ENCODE measurements around the gene YARS1. TPM values are rescaled to one million over a fixed set of nuclear protein-coding genes. Genes with fewer than 3 reads are reported as not detected.

Gene YARS1
- total and polyA plus RNA-seq, 2 experiments from 2014 or later, result 134 to 182 TPM

- Mint-ChIP-seq H3K36me3 (ENCODE audit: low read depth) (peaks cover 5% of the 10 kb centered on the region; the same call in 2 of the 3 replicates), H3K9me3 (no peaks in the 10 kb centered on the region; the same call in 2 of the 3 replicates), H3K27me3 (ENCODE audit: insufficient read depth, low read depth, poor library complexity) (peaks cover 15% of the 10 kb centered on the region), H3K27ac (no peak overlapping the region), H3K4me1 (peaks cover 9% of the 10 kb centered on the region), H3K4me3 (no peak overlapping the region)
- Histone ChIP-seq H3K9me2 (ENCODE audit: insufficient read depth) (no peaks in the 10 kb centered on the region), H3K4me1 (ENCODE audit: insufficient read depth) (peaks cover 7% of the 10 kb centered on the region; the same call in 1 of the 2 replicates), H3K27ac (ENCODE audit: low read depth) (no peak overlapping the region), H3K79me2 (replicated peaks; ENCODE audit: insufficient read depth) (no peaks in the 10 kb centered on the region), H3F3A (replicated peaks; ENCODE audit: low read depth) (no peaks in the 10 kb centered on the region), H4K20me1 (replicated peaks; ENCODE audit: insufficient read depth) (no peaks in the 10 kb centered on the region), H3K4me3 (no peak overlapping the region), H3K36me3 (ENCODE audit: insufficient read depth) (no peaks in the 10 kb centered on the region), H3K4me2 (no peak overlapping the region), H3K27me3 (ENCODE audit: insufficient read depth) (peaks cover 24% of the 10 kb centered on the region), H2AFZ (no peak overlapping the region)
- no peak for TF ChIP-seq REST (IDR thresholded peaks at IDR 0.05; ENCODE audit: unreplicated experiment)
- no peak for TF ChIP-seq JUNB (IDR thresholded peaks at IDR 0.05; ENCODE audit: unreplicated experiment)
- no peak for ATAC-seq
- no peak for DNase-seq (ENCODE audit: low spot score)
These were observed 48.7 kb upstream of the YARS1 start for GRCh38 chr1:32865639-32866405.

GRCh38 chr1:32864375-32865019, 47.3 kb upstream of the YARS1 start:
- DNase-seq (ENCODE audit: low spot score) (no peak), ATAC-seq (no peak)
- H3K4me1 ChIP-seq (ENCODE audit: insufficient read depth), result peaks cover under 1% of the 10 kb centered on the region; the same call in 1 of the 2 replicates
- no peak overlapping the region for H3K4me3 ChIP-seq
- Mint-ChIP-seq H3K9me3 (no peaks in the 10 kb centered on the region), H3K4me3 (no peak overlapping the region), H3K27me3 (ENCODE audit: insufficient read depth, low read depth, poor library complexity) (peaks cover 6% of the 10 kb centered on the region), H3K4me1 (peaks cover 4% of the 10 kb centered on the region), H3K27ac (no peak overlapping the region), H3K36me3 (ENCODE audit: low read depth) (peaks cover 5% of the 10 kb centered on the region; the same call in 2 of the 3 replicates)
- H3K27me3 ChIP-seq (ENCODE audit: insufficient read depth), result peaks cover 13% of the 10 kb centered on the region
- no peak overlapping the region for H3K27ac ChIP-seq (ENCODE audit: low read depth)
- H3F3A ChIP-seq (replicated peaks; ENCODE audit: low read depth), result no peaks in the 10 kb centered on the region
- no peaks in the 10 kb centered on the region for H3K9me2 ChIP-seq (ENCODE audit: insufficient read depth)
- no peaks in the 10 kb centered on the region for H3K79me2 ChIP-seq (replicated peaks; ENCODE audit: insufficient read depth)
- no peaks in the 10 kb centered on the region for H3K36me3 ChIP-seq (ENCODE audit: insufficient read depth)
- H4K20me1 ChIP-seq (replicated peaks; ENCODE audit: insufficient read depth), result 0 out of 2 replicates have a peak, but pooled peaks cover 2% of the 10 kb centered on the region
- no peak overlapping the region for H2AFZ ChIP-seq
- H3K4me2 ChIP-seq, result no peak overlapping the region
- TF ChIP-seq JUNB (IDR thresholded peaks at IDR 0.05; ENCODE audit: unreplicated experiment), result no peak
- TF ChIP-seq REST (IDR thresholded peaks at IDR 0.05; ENCODE audit: unreplicated experiment), result no peak
- no peak for TF ChIP-seq ETS1 (IDR thresholded peaks at IDR 0.05)
- no peak for TF ChIP-seq CTCF (conservative IDR thresholded peaks at IDR 0.05; ENCODE audit: low read depth in 2 of 2)
